SH-SY5Y (cell line): ENCODE results near the gene MORF4L2.

Experiments
- GATA2 ChIP-seq: IDR thresholded peaks from 2 replicates; pipeline ENCODE4 v1.6.1; 2011; ENCODE audit warnings: mild to moderate bottlenecking, low read depth, low read length
- GATA3 ChIP-seq: IDR thresholded peaks from 2 replicates; pipeline ENCODE4 v1.6.1; 2011; ENCODE audit warnings: low read depth, mild to moderate bottlenecking, low read length, moderate library complexity

GRCh38 chrX:103710609-103711008 lies 24.1 kb upstream of the MORF4L2 start, which contains the start of gene TMEM31:
- TF ChIP-seq GATA2 (no peak), GATA3 (no peak)
